Erythroblast (primary cell): Measurements from ENCODE around the gene MCTP1.

ENCODE experiments used
- GATA1 ChIP-seq: IDR thresholded peaks from 2 replicates; pipeline ENCODE4 v1.6.1; 2011; ENCODE audit warnings: low read depth, mild to moderate bottlenecking, control low read depth, low read length, moderate library complexity
- POLR2A ChIP-seq: IDR thresholded peaks from 2 replicates; pipeline ENCODE4 v1.6.1; 2011; ENCODE audit warnings: mild to moderate bottlenecking, low read length

DNA sequence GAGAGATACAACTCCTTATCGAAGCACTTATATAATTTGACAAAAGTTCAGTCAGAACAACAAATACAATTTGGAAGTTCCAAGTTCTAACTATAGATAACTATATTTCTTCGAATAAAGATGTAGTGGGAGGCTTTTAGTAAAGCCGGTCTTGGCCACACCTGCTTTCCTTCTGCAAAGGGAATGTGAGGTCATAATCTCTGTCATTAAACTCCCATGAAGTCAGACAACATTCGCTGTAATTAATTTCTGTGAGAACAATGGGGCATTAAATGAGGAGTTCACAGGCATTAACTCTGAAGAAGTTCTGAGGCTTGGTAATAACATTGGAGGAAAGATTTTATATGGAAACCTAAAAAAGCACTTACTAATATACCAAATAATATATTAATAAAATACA, 67.5 kb downstream of the MCTP1 start:
- no peak for TF ChIP-seq POLR2A
- no peak for TF ChIP-seq GATA1
